Osteoblast (primary cell): Measurements from ENCODE around the gene TALDO1. TPM values are rescaled to one million over a fixed set of nuclear protein-coding genes. Genes with fewer than 3 reads are reported as not detected.
A peak's percentile ranks its signal among the peaks of the same experiment; 100 is the strongest.
"Not testable (repeated sequence)": the region's sequence is repeated elsewhere in the genome, so short reads cannot be mapped to it uniquely, and the experiment has no call there.

Experiments used
- DNase-seq: peaks from one replicate; pipeline ENCODE4 v3.0.0; 2011; ENCODE audit warnings: low spot score, mixed read lengths; ENCODE audit not compliant: insufficient read length; ENCODE audit errors: missing footprints
- H2AFZ ChIP-seq: 2 replicates; pipeline ENCODE4 v1.6.0; 2011; ENCODE audit warnings: mild to moderate bottlenecking, low read length
- H3K27ac ChIP-seq: 2 replicates; pipeline ENCODE4 v1.5.1; 2011; ENCODE audit warnings: mild to moderate bottlenecking, low read depth, low read length, moderate library complexity
- H3K27me3 ChIP-seq: 2 replicates; pipeline ENCODE4 v1.6.0; 2012; ENCODE audit warnings: mild to moderate bottlenecking, control low read depth, inconsistent platforms, low read length, moderate library complexity; ENCODE audit not compliant: insufficient read depth
- H3K36me3 ChIP-seq: 2 replicates; pipeline ENCODE4 v1.5.1; 2011; ENCODE audit warnings: mild to moderate bottlenecking, low read length, control low read depth, moderate library complexity; ENCODE audit not compliant: insufficient read depth
- H3K4me1 ChIP-seq: 2 replicates; pipeline ENCODE4 v1.5.1; 2011; ENCODE audit warnings: mild to moderate bottlenecking, low read length, control low read depth, moderate library complexity; ENCODE audit not compliant: insufficient read depth
- H3K4me2 ChIP-seq: 2 replicates; pipeline ENCODE4 v1.6.0; 2011; ENCODE audit warnings: mild to moderate bottlenecking, low read length; ENCODE audit not compliant: insufficient read depth
- H3K4me3 ChIP-seq: fragments of 200-600 bp; sonication (generic); 3 replicates; pipeline ENCODE4 v1.5.1; 2012; ENCODE audit warnings: mild to moderate bottlenecking, low read length, inconsistent platforms; ENCODE audit not compliant: insufficient read depth
- H3K79me2 ChIP-seq: 2 replicates; pipeline ENCODE4 v1.6.0; 2012; ENCODE audit warnings: mild to moderate bottlenecking, low read length, control low read depth, inconsistent platforms; ENCODE audit not compliant: insufficient read depth
- H3K9me3 ChIP-seq: 2 replicates; pipeline ENCODE4 v1.5.1; 2011; ENCODE audit warnings: low read depth, low read length, control low read depth
- H4K20me1 ChIP-seq: 2 replicates; pipeline ENCODE4 v1.6.0; 2012; ENCODE audit warnings: mild to moderate bottlenecking, low read length, control low read depth; ENCODE audit not compliant: insufficient read depth
- total RNA-seq: library from RNA; depleted of rRNA; stranded (reverse); fragments of >200 nt; gene quantifications from 2 replicates; pipeline ENCODE4 v1.2.3, GENCODE V29; 2012
- TF ChIP-seq, protein P1 (sequence below): IDR thresholded peaks from 2 replicates; pipeline ENCODE4 v1.5.1; 2011; ENCODE audit warnings: mild to moderate bottlenecking, low read depth, low read length, moderate library complexity; ENCODE audit errors: extremely low read depth

Gene TALDO1
- total RNA-seq, 1 donor = 204 TPM

DNA sequence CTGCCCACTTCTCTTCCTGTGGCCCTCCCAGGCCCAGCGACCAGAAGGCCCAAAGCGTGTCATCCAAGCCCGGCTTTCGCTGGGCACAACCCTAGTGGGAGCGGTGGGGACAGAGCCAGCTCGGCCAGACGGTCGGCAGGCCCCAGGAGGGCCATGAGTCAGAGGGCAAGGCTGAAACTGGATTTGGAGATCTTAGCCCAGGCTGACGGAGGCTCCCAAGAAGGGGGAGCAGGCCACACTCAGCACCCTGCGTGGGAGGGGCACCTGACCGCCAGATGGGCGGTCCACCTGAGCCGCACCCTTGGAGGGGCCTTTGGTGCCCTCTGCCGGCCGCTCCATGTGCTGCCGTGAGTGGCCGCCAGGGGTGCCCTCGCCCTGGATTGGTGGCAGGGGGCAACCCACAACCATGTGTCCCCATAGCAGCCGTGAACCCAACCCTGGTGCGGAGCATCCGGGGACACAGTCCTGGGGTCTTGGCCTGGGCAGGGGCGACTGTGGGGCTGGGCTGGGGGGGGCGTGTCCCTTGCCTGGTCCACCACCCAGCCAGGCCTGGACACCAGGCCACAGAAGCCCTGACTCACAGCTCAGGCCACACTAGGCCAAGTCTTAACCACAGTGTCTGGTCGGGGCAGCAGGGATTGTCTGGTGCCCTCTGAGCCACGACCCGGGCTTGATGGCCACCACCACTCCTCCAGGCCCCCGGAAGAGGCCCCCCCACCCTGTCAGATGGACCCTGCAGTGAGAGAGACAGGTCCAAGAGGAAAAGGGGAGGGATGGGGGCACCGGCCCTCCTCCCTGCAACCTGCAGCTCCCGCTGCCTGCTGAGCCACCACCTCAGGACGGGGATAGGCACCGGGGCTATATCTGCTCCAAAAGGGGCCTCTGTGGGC is 19.2 kb upstream of the TALDO1 start:
- Histone ChIP-seq H3K36me3 (no peaks in the 10 kb centered on the region), H4K20me1 (no peaks in the 10 kb centered on the region), H3K9me3 (no peaks in the 10 kb centered on the region), H3K4me2 (peak overlapping the region; percentile 46), H2AFZ (no peak overlapping the region), H3K4me3 (no peak overlapping the region), H3K4me1 (peaks cover 18% of the 10 kb centered on the region), H3K27ac (peak overlapping the region; percentile 44), H3K79me2 (no peaks in the 10 kb centered on the region), H3K27me3 (peaks cover 8% of the 10 kb centered on the region)
- DNase-seq = peak; percentile 100
- TF ChIP-seq, protein P1, sequence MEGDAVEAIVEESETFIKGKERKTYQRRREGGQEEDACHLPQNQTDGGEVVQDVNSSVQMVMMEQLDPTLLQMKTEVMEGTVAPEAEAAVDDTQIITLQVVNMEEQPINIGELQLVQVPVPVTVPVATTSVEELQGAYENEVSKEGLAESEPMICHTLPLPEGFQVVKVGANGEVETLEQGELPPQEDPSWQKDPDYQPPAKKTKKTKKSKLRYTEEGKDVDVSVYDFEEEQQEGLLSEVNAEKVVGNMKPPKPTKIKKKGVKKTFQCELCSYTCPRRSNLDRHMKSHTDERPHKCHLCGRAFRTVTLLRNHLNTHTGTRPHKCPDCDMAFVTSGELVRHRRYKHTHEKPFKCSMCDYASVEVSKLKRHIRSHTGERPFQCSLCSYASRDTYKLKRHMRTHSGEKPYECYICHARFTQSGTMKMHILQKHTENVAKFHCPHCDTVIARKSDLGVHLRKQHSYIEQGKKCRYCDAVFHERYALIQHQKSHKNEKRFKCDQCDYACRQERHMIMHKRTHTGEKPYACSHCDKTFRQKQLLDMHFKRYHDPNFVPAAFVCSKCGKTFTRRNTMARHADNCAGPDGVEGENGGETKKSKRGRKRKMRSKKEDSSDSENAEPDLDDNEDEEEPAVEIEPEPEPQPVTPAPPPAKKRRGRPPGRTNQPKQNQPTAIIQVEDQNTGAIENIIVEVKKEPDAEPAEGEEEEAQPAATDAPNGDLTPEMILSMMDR = peak; percentile 87

DNA sequence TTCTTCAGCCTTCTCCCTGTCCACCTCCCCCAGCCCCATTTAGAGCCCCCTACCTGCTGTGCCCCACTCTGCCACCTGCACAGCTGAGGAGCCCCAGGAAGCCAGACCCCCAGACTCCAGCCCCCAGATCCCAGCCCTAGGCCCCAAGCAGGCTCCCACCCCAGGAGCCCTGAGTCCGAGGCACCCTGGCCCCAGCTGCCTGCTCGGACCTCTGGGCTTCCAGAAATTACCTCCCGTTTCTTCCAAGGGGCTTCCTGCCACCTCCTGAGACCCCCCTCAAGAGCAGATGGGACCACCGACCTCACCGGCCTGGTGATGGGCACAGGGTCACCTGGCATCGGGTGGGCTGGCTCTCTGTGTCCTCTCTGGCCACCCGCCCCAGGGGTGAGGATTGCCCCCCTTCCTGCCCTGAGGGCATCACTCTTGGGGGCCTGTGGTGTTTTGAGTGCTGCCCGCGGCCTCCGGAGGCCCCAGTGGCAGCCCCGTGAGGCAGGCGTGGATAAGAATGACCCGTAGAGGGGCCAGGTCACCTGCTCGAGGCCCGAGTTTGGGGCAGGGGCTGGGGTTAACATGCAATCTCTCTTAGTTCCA is 18.3 kb upstream of the TALDO1 start:
- H3K4me3 ChIP-seq = no peak overlapping the region
- H3K79me2 ChIP-seq = no peaks in the 10 kb centered on the region
- H3K27me3 ChIP-seq = peaks cover 9% of the 10 kb centered on the region
- no peak overlapping the region for H3K27ac ChIP-seq
- H4K20me1 ChIP-seq = no peaks in the 10 kb centered on the region
- no peak overlapping the region for H3K4me2 ChIP-seq
- H2AFZ ChIP-seq = no peak overlapping the region
- TF ChIP-seq, protein P1 = no peak
- H3K9me3 ChIP-seq = no peaks in the 10 kb centered on the region
- H3K36me3 ChIP-seq = no peaks in the 10 kb centered on the region
- H3K4me1 ChIP-seq = peaks cover 18% of the 10 kb centered on the region
- peak; percentile 67 for DNase-seq

DNA sequence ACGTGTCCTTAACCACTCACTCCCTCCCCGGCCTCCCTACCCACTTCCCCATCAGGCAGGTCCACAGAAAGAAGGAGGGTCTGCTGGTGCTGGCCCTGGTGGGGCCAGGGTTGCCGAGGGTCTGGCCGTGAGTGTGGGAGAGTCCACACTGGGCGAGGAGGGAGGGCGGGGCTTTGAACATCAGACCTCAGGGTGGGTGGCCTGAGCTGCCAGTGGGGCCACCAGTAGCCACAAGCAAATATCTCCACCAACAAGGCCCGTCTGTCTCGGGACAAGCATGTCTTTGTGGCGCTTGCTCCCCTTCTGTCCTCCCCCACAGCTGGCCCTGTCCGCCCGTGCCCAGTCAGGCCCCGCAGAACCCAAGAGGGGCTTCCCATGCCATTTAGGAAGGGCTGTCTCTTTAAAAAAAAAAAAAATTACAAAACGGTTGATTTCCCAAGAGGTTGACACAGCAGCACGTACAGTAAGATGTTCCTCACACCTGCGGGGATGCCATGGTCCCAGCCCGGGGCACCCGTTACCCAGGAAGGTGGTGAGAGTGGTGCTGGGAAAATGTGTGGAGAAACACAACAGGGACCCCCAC is 17.7 kb upstream of the TALDO1 start:
- no peak overlapping the region for H3K4me3 ChIP-seq
- peaks cover 9% of the 10 kb centered on the region for H3K27me3 ChIP-seq
- H2AFZ ChIP-seq = no peak overlapping the region
- no peaks in the 10 kb centered on the region for H4K20me1 ChIP-seq
- no peak overlapping the region for H3K4me2 ChIP-seq
- peak; percentile 54 for DNase-seq
- TF ChIP-seq, protein P1 = no peak
- peaks cover 18% of the 10 kb centered on the region for H3K4me1 ChIP-seq
- no peaks in the 10 kb centered on the region for H3K9me3 ChIP-seq
- H3K27ac ChIP-seq = no peak overlapping the region
- H3K36me3 ChIP-seq = no peaks in the 10 kb centered on the region
- no peaks in the 10 kb centered on the region for H3K79me2 ChIP-seq

DNA sequence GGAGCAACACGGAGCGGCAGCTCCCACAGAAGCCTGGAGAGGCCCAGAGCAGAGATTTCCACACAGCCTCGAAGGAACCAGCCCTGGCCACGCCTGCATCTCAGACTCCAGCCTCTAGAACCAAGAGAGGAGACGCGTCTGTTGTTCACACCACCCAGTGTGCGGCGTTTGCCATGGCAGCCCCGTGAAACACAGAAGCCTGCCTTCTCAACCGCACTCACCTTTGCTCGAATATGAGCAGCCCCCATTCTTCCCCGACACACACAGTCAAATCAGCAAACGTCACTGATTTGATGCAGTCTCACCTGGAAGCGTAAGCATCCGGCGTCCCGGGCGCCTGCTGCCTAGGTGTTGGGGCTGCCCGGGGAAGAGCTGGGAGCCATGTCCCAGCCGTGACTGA is 14.2 kb upstream of the TALDO1 start:
- no peaks in the 10 kb centered on the region for H3K9me3 ChIP-seq
- peaks cover 14% of the 10 kb centered on the region for H3K27me3 ChIP-seq
- no peak overlapping the region for H3K4me2 ChIP-seq
- no peaks in the 10 kb centered on the region for H4K20me1 ChIP-seq
- DNase-seq = peak; percentile 70
- H3K79me2 ChIP-seq = no peaks in the 10 kb centered on the region
- H3K4me1 ChIP-seq = peaks cover 11% of the 10 kb centered on the region
- no peak overlapping the region for H3K27ac ChIP-seq
- TF ChIP-seq, protein P1 = no peak
- no peaks in the 10 kb centered on the region for H3K36me3 ChIP-seq
- H3K4me3 ChIP-seq = no peak overlapping the region
- no peak overlapping the region for H2AFZ ChIP-seq

DNA sequence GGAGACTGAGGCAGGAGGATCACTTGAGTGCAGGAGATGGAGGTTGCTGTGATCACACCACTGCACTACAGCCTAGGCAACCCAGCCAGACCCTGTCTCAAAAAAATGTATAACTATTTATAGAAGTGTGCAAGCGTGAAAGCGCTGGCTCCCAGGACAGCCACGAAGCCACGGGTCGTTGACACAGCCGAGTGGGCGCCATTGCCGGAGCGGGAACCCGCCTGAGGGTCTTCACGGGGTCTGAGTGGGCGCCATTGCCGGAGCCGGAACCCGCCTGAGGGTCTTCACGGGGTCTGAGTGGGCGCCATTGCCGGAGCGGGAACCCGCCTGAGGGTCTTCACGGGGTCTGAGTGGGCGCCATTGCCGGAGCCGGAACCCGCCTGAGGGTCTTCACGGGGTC is 12.7 kb upstream of the TALDO1 start:
- H4K20me1 ChIP-seq, H3K9me3 ChIP-seq, H2AFZ ChIP-seq, H3K36me3 ChIP-seq, H3K79me2 ChIP-seq, H3K4me1 ChIP-seq, H3K4me2 ChIP-seq, H3K4me3 ChIP-seq, H3K27ac ChIP-seq: not testable (repeated sequence)
- H3K27me3 ChIP-seq = peaks cover 15% of the 10 kb centered on the region
- DNase-seq = peak; percentile 22
